Fibroblast of the aortic adventitia (primary cell): ENCODE measurements around the gene COL4A2. TPM values are rescaled to one million over a fixed set of nuclear protein-coding genes. Genes with fewer than 3 reads are reported as not detected.

Experiments
- DNase-seq: peaks from one replicate; pipeline ENCODE4 v3.0.0-alpha.2; 2010; ENCODE audit warnings: low read depth
- H3K4me3 ChIP-seq: 2 replicates; pipeline ENCODE4 v1.5.1; 2011; ENCODE audit warnings: low read depth, mild to moderate bottlenecking, control low read depth, low read length, moderate library complexity
- CTCF ChIP-seq: IDR thresholded peaks from 2 replicates; pipeline ENCODE4 v1.5.1; 2011; ENCODE audit warnings: mild to moderate bottlenecking, low read length, control low read depth, inconsistent platforms; ENCODE audit not compliant: insufficient read depth
- total RNA-seq: library from RNA; depleted of rRNA; stranded (reverse); fragments of >200 nt; gene quantifications from 2 replicates; pipeline ENCODE4 v1.2.3, GENCODE V29; 2012; ENCODE audit warnings: low replicate concordance

The COL4A2 gene
- total RNA-seq, 1 donor = 53.3 TPM

GRCh38 chr13:110334841-110335490 lies 27.9 kb downstream of the COL4A2 start:
- TF ChIP-seq CTCF = no peak
- H3K4me3 ChIP-seq = no peak overlapping the region
- peak; percentile 22 for DNase-seq

- no peak for DNase-seq
- no peak overlapping the region for H3K4me3 ChIP-seq
- TF ChIP-seq CTCF = no peak
These were observed 29.0 kb downstream of the COL4A2 start for GRCh38 chr13:110336108-110336507.

- no peak for DNase-seq
- no peak overlapping the region for H3K4me3 ChIP-seq
- TF ChIP-seq CTCF = no peak
These were observed 29.6 kb downstream of the COL4A2 start for GRCh38 chr13:110336681-110337080.

GRCh38 chr13:110337247-110337646 lies 30.2 kb downstream of the COL4A2 start:
- no peak for DNase-seq
- TF ChIP-seq CTCF = no peak
- H3K4me3 ChIP-seq = no peak overlapping the region

- no peak for TF ChIP-seq CTCF
- DNase-seq = peak; percentile 79
- H3K4me3 ChIP-seq = no peak overlapping the region
These were observed 31.5 kb downstream of the COL4A2 start for GRCh38 chr13:110338441-110339101.

GRCh38 chr13:110339263-110339662 lies 32.2 kb downstream of the COL4A2 start:
- no peak overlapping the region for H3K4me3 ChIP-seq
- no peak for TF ChIP-seq CTCF
- DNase-seq = no peak
